Activated CD8-positive, alpha-beta memory T cell treated with anti-CD3 and anti-CD28 coated beads for 36 hours (primary cell): ENCODE measurements around the gene MFRP. TPM values are rescaled to one million over a fixed set of nuclear protein-coding genes. Genes with fewer than 3 reads are reported as not detected.

Experiments used
- CTCF ChIA-PET: fragments of 350-600 bp; sonication (Branson Sonifier 250); formaldehyde crosslinking; loops from one replicate; lab custom pipeline; 2021; ENCODE audit warnings: antibody characterized with exemption; lab: Charles Lee
- POLR2A ChIA-PET: fragments of 350-600 bp; sonication (Branson Sonifier 250); formaldehyde crosslinking; loops from one replicate; lab custom pipeline; 2021; ENCODE audit warnings: antibody characterized with exemption; lab: Charles Lee
- total RNA-seq, 2 experiments: library from RNA; stranded (reverse); gene quantifications; one replicate each; pipeline ENCODE4 v1.2.3, GENCODE V29; 2021

MFRP gene
- not detected for total RNA-seq

GRCh38 chr11:119346605-119347004 lies at the start of gene MFRP:
MFRP (minus strand) TSS chr11:119346705; CDS start chr11:119346513, 192 bp downstream.
- ChIA-PET CTCF (no interaction called here), POLR2A (no interaction called here)

- CTCF ChIA-PET: no interaction called here
- POLR2A ChIA-PET: no interaction called here
Measured at GRCh38 chr11:119391275-119391674, 44.8 kb upstream of the MFRP start.

- POLR2A ChIA-PET: no interaction called here
- CTCF ChIA-PET: interaction anchor here (1.6 kb wide), 1 partner anchor 85 kb away, joined by 9 read pairs; no protein-coding TSS in a partner anchor
Measured at GRCh38 chr11:119389611-119390254, 43.2 kb upstream of the MFRP start.

- ChIA-PET POLR2A (no interaction called here), CTCF (no interaction called here)
Measured at GRCh38 chr11:119388103-119388502, 41.6 kb upstream of the MFRP start.

GRCh38 chr11:119384332-119384731 lies 37.8 kb upstream of the MFRP start:
- CTCF ChIA-PET: interaction anchor here (1.3 to 1.5 kb wide), 2 partner anchors 10 to 90 kb away, joined by 4 to 5 read pairs; no protein-coding TSS in a partner anchor
- POLR2A ChIA-PET: no interaction called here

- ChIA-PET POLR2A (interaction anchor here (1.2 kb wide), 1 partner anchor 92 kb away, joined by 3 read pairs; no protein-coding TSS in a partner anchor), CTCF (interaction anchor here (1.6 to 3.1 kb wide), 4 partner anchors 11 to 92 kb away, joined by 3 to 38 read pairs (median 8); no protein-coding TSS in a partner anchor)
Measured at GRCh38 chr11:119382513-119382912, 36.0 kb upstream of the MFRP start.

GRCh38 chr11:119382101-119382500 lies 35.6 kb upstream of the MFRP start:
- CTCF ChIA-PET: interaction anchor here (0.9 to 3.1 kb wide), 7 partner anchors 11 to 93 kb away, joined by 3 to 38 read pairs (median 9); no protein-coding TSS in a partner anchor
- POLR2A ChIA-PET: no interaction called here

GRCh38 chr11:119381181-119381988 lies 34.9 kb upstream of the MFRP start, which contains the start of gene USP2:
USP2 (minus strand) TSS chr11:119381690; CDS start chr11:119373480, 8,210 bp downstream.
- ChIA-PET CTCF (interaction anchor here (0.7 to 3.1 kb wide), 12 partner anchors 10 to 99 kb away, joined by 3 to 38 read pairs (median 3); partner anchors contain the start of gene C1QTNF5), POLR2A (no interaction called here)

GRCh38 chr11:119380827-119381180 lies 34.3 kb upstream of the MFRP start:
- POLR2A ChIA-PET: no interaction called here
- CTCF ChIA-PET: interaction anchor here (0.7 to 3.1 kb wide), 10 partner anchors 9 to 100 kb away, joined by 3 to 38 read pairs (median 3); partner anchors contain the start of gene C1QTNF5

- POLR2A ChIA-PET: no interaction called here
- CTCF ChIA-PET: interaction anchor here (0.9 to 3.1 kb wide), 5 partner anchors 12 to 94 kb away, joined by 3 to 38 read pairs (median 10); no protein-coding TSS in a partner anchor
Measured at GRCh38 chr11:119380160-119380826, 33.8 kb upstream of the MFRP start.

- POLR2A ChIA-PET: no interaction called here
- CTCF ChIA-PET: interaction anchor here (0.7 to 4.4 kb wide), 5 partner anchors 11 to 96 kb away, joined by 3 to 29 read pairs (median 5); no protein-coding TSS in a partner anchor
Measured at GRCh38 chr11:119378851-119379465, 32.5 kb upstream of the MFRP start.

- ChIA-PET CTCF (interaction anchor here (0.7 to 4.4 kb wide), 4 partner anchors 10 to 40 kb away, joined by 3 to 29 read pairs (median 6); no protein-coding TSS in a partner anchor), POLR2A (no interaction called here)
Measured at GRCh38 chr11:119377961-119378667, 31.6 kb upstream of the MFRP start.

GRCh38 chr11:119377112-119377901 lies 30.8 kb upstream of the MFRP start:
- POLR2A ChIA-PET: no interaction called here
- CTCF ChIA-PET: interaction anchor here (1.2 to 4.4 kb wide), 2 partner anchors 16 to 21 kb away, joined by 5 to 29 read pairs; no protein-coding TSS in a partner anchor

- ChIA-PET POLR2A (no interaction called here), CTCF (interaction anchor here (1.2 to 4.4 kb wide), 3 partner anchors 15 to 99 kb away, joined by 5 to 29 read pairs (median 9); no protein-coding TSS in a partner anchor)
Measured at GRCh38 chr11:119376197-119376847, 29.8 kb upstream of the MFRP start.

GRCh38 chr11:119375337-119376196 lies 29.1 kb upstream of the MFRP start:
- CTCF ChIA-PET: interaction anchor here (1.2 to 4.4 kb wide), 7 partner anchors 11 to 99 kb away, joined by 4 to 54 read pairs (median 10); no protein-coding TSS in a partner anchor
- POLR2A ChIA-PET: no interaction called here
